OCI-LY3 (cell line): ENCODE measurements around the gene DIO1.

Experiments used
- H2AFZ ChIP-seq: fragments of 200-600, 300-600 bp; shearing (Covaris generic); 2 replicates; pipeline ENCODE4 v1.6.0; 2014; ENCODE audit warnings: antibody characterized with exemption, low read depth, low read length
- H3K27ac ChIP-seq: fragments of 200-600, 300-600 bp; sonication (generic); 2 replicates; pipeline ENCODE4 v1.5.1; 2014; ENCODE audit warnings: mild to moderate bottlenecking, low read length, moderate library complexity, mixed read lengths
- H3K27me3 ChIP-seq: fragments of 200-600, 300-600 bp; sonication (generic); 2 replicates; pipeline ENCODE4 v1.6.1; 2014; ENCODE audit warnings: low read depth, low read length, mixed read lengths
- H3K36me3 ChIP-seq: fragments of 200-600, 300-600 bp; sonication (generic); replicated peaks from 2 replicates; pipeline ENCODE3; 2014; ENCODE audit warnings: low read depth, low read length, mixed read lengths
- H3K4me1 ChIP-seq: fragments of 300-600, 200-600 bp; sonication (generic); 2 replicates; pipeline ENCODE4 v1.6.1; 2014; ENCODE audit warnings: low read length, mixed read lengths
- H3K4me2 ChIP-seq: fragments of 200-600, 300-600 bp; sonication (generic); 2 replicates; pipeline ENCODE4 v1.6.1; 2014; ENCODE audit warnings: low read length, mixed read lengths
- H3K4me3 ChIP-seq: fragments of 300-600, 200-600 bp; sonication (generic); 2 replicates; pipeline ENCODE4 v1.5.1; 2014; ENCODE audit warnings: antibody characterized with exemption, mild to moderate bottlenecking, low read length, moderate library complexity
- H3K79me2 ChIP-seq: fragments of 300-600, 200-600 bp; shearing (Covaris generic); 2 replicates; pipeline ENCODE4 v1.6.1; 2014; ENCODE audit warnings: mild to moderate bottlenecking, low read length, mixed read lengths
- H3K9ac ChIP-seq: fragments of 300-600, 200-600 bp; shearing (Covaris generic); 2 replicates; pipeline ENCODE4 v1.6.0; 2014; ENCODE audit warnings: mild to moderate bottlenecking, low read length, moderate library complexity
- H3K9me3 ChIP-seq: fragments of 200-600, 300-600 bp; shearing (Covaris generic); 2 replicates; pipeline ENCODE4 v1.6.1; 2014; ENCODE audit warnings: low read length, mixed read lengths; ENCODE audit not compliant: insufficient read depth
- H4K20me1 ChIP-seq: fragments of 200-600, 300-600 bp; sonication (generic); 2 replicates; pipeline ENCODE4 v1.6.1; 2016; ENCODE audit warnings: low read length, mixed read lengths; ENCODE audit not compliant: insufficient read depth
- EZH2phosphoT487 ChIP-seq: fragments of 200-600 bp; shearing (Covaris generic); IDR thresholded peaks from 2 replicates; pipeline ENCODE4 v1.6.1; 2018; ENCODE audit warnings: antibody characterized with exemption, mixed run types, low read depth
- TF ChIP-seq, protein P1 (sequence below): fragments of 200-600, 300-600 bp; sonication (generic); IDR thresholded peaks from 2 replicates; pipeline ENCODE4 v1.5.1; 2014; ENCODE audit warnings: antibody characterized with exemption, low read length, low read depth

Gene DIO1

DNA sequence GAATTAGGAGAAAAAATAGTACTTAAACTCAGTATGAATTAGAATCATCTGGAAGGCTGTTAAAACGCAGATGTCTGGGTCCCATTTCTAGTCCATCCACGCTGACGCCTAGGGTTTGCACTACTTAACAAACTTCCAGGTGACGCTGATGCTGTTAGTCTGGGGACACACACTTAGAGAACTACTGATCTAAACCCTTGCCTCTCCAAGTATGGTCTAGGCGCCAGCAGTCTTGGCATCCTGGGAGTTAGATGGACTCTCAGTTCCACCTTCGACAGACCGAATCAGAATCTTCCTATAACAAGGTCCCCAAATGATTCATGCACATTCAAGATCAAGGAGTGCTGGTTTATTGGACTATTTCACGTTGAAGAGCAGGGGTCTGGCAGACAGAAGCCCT is 11.5 kb downstream of the DIO1 start:
- TF ChIP-seq, protein P1, sequence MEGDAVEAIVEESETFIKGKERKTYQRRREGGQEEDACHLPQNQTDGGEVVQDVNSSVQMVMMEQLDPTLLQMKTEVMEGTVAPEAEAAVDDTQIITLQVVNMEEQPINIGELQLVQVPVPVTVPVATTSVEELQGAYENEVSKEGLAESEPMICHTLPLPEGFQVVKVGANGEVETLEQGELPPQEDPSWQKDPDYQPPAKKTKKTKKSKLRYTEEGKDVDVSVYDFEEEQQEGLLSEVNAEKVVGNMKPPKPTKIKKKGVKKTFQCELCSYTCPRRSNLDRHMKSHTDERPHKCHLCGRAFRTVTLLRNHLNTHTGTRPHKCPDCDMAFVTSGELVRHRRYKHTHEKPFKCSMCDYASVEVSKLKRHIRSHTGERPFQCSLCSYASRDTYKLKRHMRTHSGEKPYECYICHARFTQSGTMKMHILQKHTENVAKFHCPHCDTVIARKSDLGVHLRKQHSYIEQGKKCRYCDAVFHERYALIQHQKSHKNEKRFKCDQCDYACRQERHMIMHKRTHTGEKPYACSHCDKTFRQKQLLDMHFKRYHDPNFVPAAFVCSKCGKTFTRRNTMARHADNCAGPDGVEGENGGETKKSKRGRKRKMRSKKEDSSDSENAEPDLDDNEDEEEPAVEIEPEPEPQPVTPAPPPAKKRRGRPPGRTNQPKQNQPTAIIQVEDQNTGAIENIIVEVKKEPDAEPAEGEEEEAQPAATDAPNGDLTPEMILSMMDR = no peak
- TF ChIP-seq EZH2phosphoT487 = no peak
- Histone ChIP-seq H3K4me3 (no peak overlapping the region), H3K27ac (no peak overlapping the region), H3K9me3 (no peaks in the 10 kb centered on the region), H4K20me1 (no peaks in the 10 kb centered on the region), H3K79me2 (no peaks in the 10 kb centered on the region), H3K36me3 (no peaks in the 10 kb centered on the region), H3K4me2 (no peak overlapping the region), H2AFZ (no peak overlapping the region), H3K4me1 (no peaks in the 10 kb centered on the region), H3K9ac (no peak overlapping the region), H3K27me3 (no peaks in the 10 kb centered on the region)

DNA sequence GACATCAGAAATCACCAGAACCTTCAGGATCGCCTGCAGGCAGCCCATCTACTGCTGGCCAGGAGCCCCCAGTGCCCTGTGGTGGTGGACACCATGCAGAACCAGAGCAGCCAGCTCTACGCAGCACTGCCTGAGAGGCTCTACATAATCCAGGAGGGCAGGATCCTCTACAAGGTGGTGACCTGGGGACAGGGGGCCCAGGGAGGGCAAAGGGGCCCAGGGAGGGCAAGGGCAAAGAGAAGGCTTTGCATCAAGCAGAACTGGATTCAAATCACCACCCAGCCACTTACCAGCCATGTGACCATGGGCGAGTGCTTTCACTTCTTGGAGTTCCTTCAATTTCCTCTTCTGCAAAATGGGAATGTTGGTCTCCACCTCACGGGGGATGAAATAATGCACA is 12.1 kb downstream of the DIO1 start:
- no peak overlapping the region for H2AFZ ChIP-seq
- no peak overlapping the region for H3K4me3 ChIP-seq
- H3K79me2 ChIP-seq = no peaks in the 10 kb centered on the region
- no peak overlapping the region for H3K9ac ChIP-seq
- no peaks in the 10 kb centered on the region for H3K36me3 ChIP-seq
- TF ChIP-seq, protein P1 = no peak
- no peak for TF ChIP-seq EZH2phosphoT487
- H3K27me3 ChIP-seq = no peaks in the 10 kb centered on the region
- no peak overlapping the region for H3K4me2 ChIP-seq
- no peaks in the 10 kb centered on the region for H3K9me3 ChIP-seq
- no peaks in the 10 kb centered on the region for H3K4me1 ChIP-seq
- H3K27ac ChIP-seq = no peak overlapping the region
- H4K20me1 ChIP-seq = no peaks in the 10 kb centered on the region

DNA sequence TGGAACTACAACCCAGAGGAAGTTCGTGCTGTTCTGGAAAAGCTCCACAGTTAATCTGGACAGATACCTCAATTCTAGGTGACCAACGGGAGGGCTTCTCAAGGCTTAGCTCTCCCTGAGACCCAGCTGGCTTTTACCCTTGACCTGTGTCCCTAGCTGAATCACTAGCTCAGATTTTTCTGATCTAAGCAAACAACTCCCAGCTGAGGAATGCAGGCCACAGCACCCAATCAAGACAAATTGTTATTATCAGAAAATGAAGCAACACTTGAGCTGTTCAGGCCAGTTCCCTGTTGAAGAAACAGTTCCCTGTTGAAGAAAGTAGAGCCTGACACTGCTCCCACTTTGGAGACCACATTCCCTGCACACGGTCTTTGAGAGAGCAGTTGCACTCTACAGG is 16.0 kb downstream of the DIO1 start:
- H3K9ac ChIP-seq = no peak overlapping the region
- no peaks in the 10 kb centered on the region for H3K9me3 ChIP-seq
- no peak overlapping the region for H3K4me2 ChIP-seq
- no peak overlapping the region for H2AFZ ChIP-seq
- no peak overlapping the region for H3K4me3 ChIP-seq
- no peak for TF ChIP-seq EZH2phosphoT487
- TF ChIP-seq, protein P1 = no peak
- H4K20me1 ChIP-seq = no peaks in the 10 kb centered on the region
- no peaks in the 10 kb centered on the region for H3K79me2 ChIP-seq
- H3K36me3 ChIP-seq = no peaks in the 10 kb centered on the region
- no peak overlapping the region for H3K27ac ChIP-seq
- H3K27me3 ChIP-seq = no peaks in the 10 kb centered on the region
- no peaks in the 10 kb centered on the region for H3K4me1 ChIP-seq

DNA sequence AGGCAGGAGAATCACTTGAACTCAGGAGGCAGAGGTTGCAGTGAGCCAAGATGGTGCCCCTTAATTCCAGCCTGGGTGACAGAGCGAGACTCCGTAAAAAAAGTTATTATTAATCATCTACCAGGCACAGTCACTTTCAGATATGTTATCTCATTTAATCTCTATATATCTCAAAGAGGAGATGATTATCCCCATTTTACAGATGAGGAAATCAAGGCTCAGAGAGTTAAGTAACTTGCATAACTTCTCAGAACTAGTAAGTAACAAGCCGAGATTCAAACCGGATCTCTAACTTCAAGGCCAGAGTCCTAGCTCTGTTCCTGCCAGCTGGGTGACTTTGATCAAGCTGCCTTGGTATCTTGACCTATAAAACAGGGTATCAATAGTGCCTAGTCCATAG is 17.5 kb downstream of the DIO1 start:
- H3K27me3 ChIP-seq = no peaks in the 10 kb centered on the region
- no peak overlapping the region for H3K4me3 ChIP-seq
- H4K20me1 ChIP-seq = no peaks in the 10 kb centered on the region
- no peak for TF ChIP-seq EZH2phosphoT487
- TF ChIP-seq, protein P1 = no peak
- H3K4me2 ChIP-seq = no peak overlapping the region
- no peaks in the 10 kb centered on the region for H3K79me2 ChIP-seq
- no peaks in the 10 kb centered on the region for H3K36me3 ChIP-seq
- H2AFZ ChIP-seq = no peak overlapping the region
- H3K4me1 ChIP-seq = no peaks in the 10 kb centered on the region
- H3K27ac ChIP-seq = no peak overlapping the region
- no peaks in the 10 kb centered on the region for H3K9me3 ChIP-seq
- H3K9ac ChIP-seq = no peak overlapping the region
